C4-2B (cell line): ENCODE results near the gene ROMO1.

Experiments
- ZFX ChIP-seq: fragments of 450-650 bp; IDR thresholded peaks from 2 replicates; pipeline ENCODE4 v1.6.1; 2017
- TF ChIP-seq, protein P1 (sequence below): fragments of 450-650 bp; conservative IDR thresholded peaks from 2 replicates; pipeline ENCODE4 v1.5.1; 2017; ENCODE audit warnings: mild to moderate bottlenecking

DNA sequence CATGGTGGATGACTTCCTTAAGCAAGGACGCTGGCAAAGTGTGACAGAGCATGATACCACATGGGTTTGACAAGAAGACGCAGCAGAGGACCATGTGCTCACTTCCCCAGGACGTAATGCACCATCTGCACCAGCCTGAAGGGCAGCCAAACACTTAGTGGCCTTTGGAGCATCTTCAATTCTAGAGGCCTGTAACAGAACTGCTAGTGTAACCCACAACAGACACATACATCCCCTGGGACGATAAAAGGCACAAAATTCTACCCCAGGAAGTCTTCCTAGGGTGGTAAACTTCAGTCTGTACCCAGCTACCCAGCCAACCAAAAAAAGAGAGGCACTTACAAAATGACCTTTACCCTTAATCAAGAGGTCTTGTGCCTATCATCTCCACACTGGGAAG is 25.3 kb upstream of the ROMO1 start:
- no peak for TF ChIP-seq ZFX
- TF ChIP-seq, protein P1, sequence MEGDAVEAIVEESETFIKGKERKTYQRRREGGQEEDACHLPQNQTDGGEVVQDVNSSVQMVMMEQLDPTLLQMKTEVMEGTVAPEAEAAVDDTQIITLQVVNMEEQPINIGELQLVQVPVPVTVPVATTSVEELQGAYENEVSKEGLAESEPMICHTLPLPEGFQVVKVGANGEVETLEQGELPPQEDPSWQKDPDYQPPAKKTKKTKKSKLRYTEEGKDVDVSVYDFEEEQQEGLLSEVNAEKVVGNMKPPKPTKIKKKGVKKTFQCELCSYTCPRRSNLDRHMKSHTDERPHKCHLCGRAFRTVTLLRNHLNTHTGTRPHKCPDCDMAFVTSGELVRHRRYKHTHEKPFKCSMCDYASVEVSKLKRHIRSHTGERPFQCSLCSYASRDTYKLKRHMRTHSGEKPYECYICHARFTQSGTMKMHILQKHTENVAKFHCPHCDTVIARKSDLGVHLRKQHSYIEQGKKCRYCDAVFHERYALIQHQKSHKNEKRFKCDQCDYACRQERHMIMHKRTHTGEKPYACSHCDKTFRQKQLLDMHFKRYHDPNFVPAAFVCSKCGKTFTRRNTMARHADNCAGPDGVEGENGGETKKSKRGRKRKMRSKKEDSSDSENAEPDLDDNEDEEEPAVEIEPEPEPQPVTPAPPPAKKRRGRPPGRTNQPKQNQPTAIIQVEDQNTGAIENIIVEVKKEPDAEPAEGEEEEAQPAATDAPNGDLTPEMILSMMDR = no peak
